22Rv1 (cell line): ENCODE measurements around the gene AGBL1.

Experiments
- CTCF ChIP-seq: fragments of 450-650 bp; IDR thresholded peaks from 2 replicates; pipeline ENCODE4 v1.5.1; 2017; ENCODE audit warnings: mild to moderate bottlenecking
- ZFX ChIP-seq: fragments of 450-650 bp; IDR thresholded peaks from 2 replicates; pipeline ENCODE4 v1.6.1; 2017; ENCODE audit warnings: antibody characterized with exemption, borderline replicate concordance

- no peak for TF ChIP-seq CTCF
- no peak for TF ChIP-seq ZFX
Observed at GRCh38 chr15:86040356-86041033, 39.2 kb upstream of the AGBL1 start.
